Measurements from ENCODE around the gene CCL3.

Gene CCL3

GRCh38 chr17:36089888-36090836 is at the start of gene CCL3:
Gene CCL3 (minus strand): TSS chr17:36090143. CDS start chr17:36090058, 85 bp downstream.
- Histone ChIP-seq H3K4me3 (ENCODE audit: low read depth in 1 of 5, low read length in 5 of 5) (peak within 1 kb of the TSS in 1 of 5 donors; percentile 9), H3K9ac (ENCODE audit: low read length in 5 of 5) (no peak within 1 kb of the TSS), H3K36me3 (ENCODE audit: control insufficient read depth in 5 of 5, insufficient read depth in 5 of 5, low read length in 5 of 5) (no peaks in the 10 kb centered on the region), H3K27me3 (ENCODE audit: control insufficient read depth in 5 of 5, insufficient read depth in 4 of 5, low read length in 5 of 5) (peaks cover 0 to 8% (median 0%) of the 10 kb centered on the region in 5 donors), H3K27ac (ENCODE audit: low read depth, low read length) (no peak within 1 kb of the TSS), H3K9me3 (ENCODE audit: control insufficient read depth in 5 of 5, low read length in 5 of 5) (no peaks in the 10 kb centered on the region), H3K4me1 (ENCODE audit: control insufficient read depth in 5 of 5, insufficient read depth in 5 of 5, low read length in 5 of 5) (peaks cover 0 to 23% (median 9%) of the 10 kb centered on the region in 5 donors)

- Histone ChIP-seq H3K4me1 (ENCODE audit: control insufficient read depth in 5 of 5, insufficient read depth in 5 of 5, low read length in 5 of 5) (peaks cover 0 to 16% (median 0%) of the 10 kb centered on the region in 5 donors), H3K9ac (ENCODE audit: low read length in 5 of 5) (no peak overlapping the region), H3K36me3 (ENCODE audit: control insufficient read depth in 5 of 5, insufficient read depth in 5 of 5, low read length in 5 of 5) (no peaks in the 10 kb centered on the region), H3K4me3 (ENCODE audit: low read depth in 1 of 5, low read length in 5 of 5) (no peak overlapping the region), H3K27ac (ENCODE audit: low read depth, low read length) (no peak overlapping the region), H3K27me3 (ENCODE audit: control insufficient read depth in 5 of 5, insufficient read depth in 4 of 5, low read length in 5 of 5) (peaks cover 0 to 2% (median 0%) of the 10 kb centered on the region in 5 donors), H3K9me3 (ENCODE audit: control insufficient read depth in 5 of 5, low read length in 5 of 5) (no peaks in the 10 kb centered on the region)
Measured at GRCh38 chr17:36136439-36136838, 46.5 kb upstream of the CCL3 start.

GRCh38 chr17:36136036-36136435 is 46.1 kb upstream of the CCL3 start:
- H3K27ac ChIP-seq (ENCODE audit: low read depth, low read length), result no peak overlapping the region
- peaks cover 0 to 16% (median 0%) of the 10 kb centered on the region in 5 donors for H3K4me1 ChIP-seq (ENCODE audit: control insufficient read depth in 5 of 5, insufficient read depth in 5 of 5, low read length in 5 of 5)

DNA sequence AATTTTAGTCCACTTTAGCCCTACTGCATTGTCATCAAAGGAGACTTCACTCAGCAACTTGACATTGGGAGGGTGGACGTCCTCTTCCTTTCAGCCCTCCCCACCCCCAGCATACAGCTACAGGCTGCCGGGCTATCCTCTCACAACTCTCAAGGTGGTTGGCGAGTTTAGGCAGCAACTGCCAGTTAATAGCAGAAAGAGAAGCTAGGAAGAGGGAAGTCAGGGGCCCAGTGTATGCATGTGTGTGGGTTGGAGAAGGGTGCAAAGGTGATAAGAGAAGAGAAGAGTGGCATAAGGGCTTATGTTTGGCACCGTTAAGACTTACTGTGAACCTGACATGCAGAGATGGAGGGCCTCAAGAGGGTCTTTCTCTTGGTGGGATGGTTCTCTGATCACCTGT is 45.5 kb upstream of the CCL3 start:
- Histone ChIP-seq H3K9me3 (ENCODE audit: control insufficient read depth in 5 of 5, low read length in 5 of 5) (no peaks in the 10 kb centered on the region), H3K4me1 (ENCODE audit: control insufficient read depth in 5 of 5, insufficient read depth in 5 of 5, low read length in 5 of 5) (peaks cover 0 to 16% (median 0%) of the 10 kb centered on the region in 5 donors)

More at GRCh38 chr17:36136036-36136435, 46.1 kb upstream of the CCL3 start:
- Histone ChIP-seq H3K9ac (ENCODE audit: low read length in 5 of 5) (no peak overlapping the region), H3K27me3 (ENCODE audit: control insufficient read depth in 5 of 5, insufficient read depth in 4 of 5, low read length in 5 of 5) (peaks cover 0 to 2% (median 0%) of the 10 kb centered on the region in 5 donors), H3K9me3 (ENCODE audit: control insufficient read depth in 5 of 5, low read length in 5 of 5) (no peaks in the 10 kb centered on the region), H3K36me3 (ENCODE audit: control insufficient read depth in 5 of 5, insufficient read depth in 5 of 5, low read length in 5 of 5) (no peaks in the 10 kb centered on the region), H3K4me3 (ENCODE audit: low read depth in 1 of 5, low read length in 5 of 5) (no peak overlapping the region)

DNA sequence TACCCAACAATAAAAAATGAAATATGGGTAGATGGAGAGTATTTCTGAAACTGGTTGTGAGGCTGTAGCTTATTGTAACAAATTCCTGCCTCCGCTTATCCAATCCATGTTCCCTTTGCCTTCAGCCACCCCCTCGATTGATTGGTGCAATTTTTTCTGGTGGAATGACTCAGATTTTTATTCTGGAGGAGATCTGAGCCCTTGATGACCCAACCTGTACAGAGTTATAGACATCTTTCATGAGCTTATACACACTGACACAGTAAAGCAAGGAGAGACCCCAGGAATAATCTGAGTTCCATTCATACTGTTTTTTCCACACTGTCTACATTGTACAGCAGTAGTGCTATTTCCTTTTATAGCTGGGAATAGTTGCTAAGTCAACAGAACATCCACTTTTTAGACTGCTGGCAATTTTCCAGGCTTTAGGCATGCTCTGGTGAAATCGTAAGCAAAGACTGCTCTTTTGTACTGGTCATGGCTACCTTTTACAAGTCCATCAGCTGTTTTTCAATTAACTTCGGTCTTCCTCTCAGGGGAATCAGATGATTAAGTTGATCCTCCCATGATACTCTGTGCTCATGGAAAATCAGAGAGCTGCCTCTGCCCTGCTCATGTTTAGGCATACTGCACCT is 43.8 kb upstream of the CCL3 start:
- Histone ChIP-seq H3K4me3 (ENCODE audit: low read depth in 1 of 5, low read length in 5 of 5) (no peak overlapping the region), H3K9ac (ENCODE audit: low read length in 5 of 5) (no peak overlapping the region), H3K9me3 (ENCODE audit: control insufficient read depth in 5 of 5, low read length in 5 of 5) (no peaks in the 10 kb centered on the region), H3K4me1 (ENCODE audit: control insufficient read depth in 5 of 5, insufficient read depth in 5 of 5, low read length in 5 of 5) (peaks cover 0 to 16% (median 0%) of the 10 kb centered on the region in 5 donors), H3K27ac (ENCODE audit: low read depth, low read length) (no peak overlapping the region), H3K36me3 (ENCODE audit: control insufficient read depth in 5 of 5, insufficient read depth in 5 of 5, low read length in 5 of 5) (no peaks in the 10 kb centered on the region), H3K27me3 (ENCODE audit: control insufficient read depth in 5 of 5, insufficient read depth in 4 of 5, low read length in 5 of 5) (peaks cover 0 to 2% (median 0%) of the 10 kb centered on the region in 5 donors)

More for the DNA sequence above, 45.5 kb upstream of the CCL3 start:
- peaks cover 0 to 2% (median 0%) of the 10 kb centered on the region in 5 donors for H3K27me3 ChIP-seq (ENCODE audit: control insufficient read depth in 5 of 5, insufficient read depth in 4 of 5, low read length in 5 of 5)
- no peak overlapping the region for H3K27ac ChIP-seq (ENCODE audit: low read depth, low read length)
- H3K36me3 ChIP-seq (ENCODE audit: control insufficient read depth in 5 of 5, insufficient read depth in 5 of 5, low read length in 5 of 5), result no peaks in the 10 kb centered on the region
- no peak overlapping the region for H3K9ac ChIP-seq (ENCODE audit: low read length in 5 of 5)
- H3K4me3 ChIP-seq (ENCODE audit: low read depth in 1 of 5, low read length in 5 of 5), result no peak overlapping the region

DNA sequence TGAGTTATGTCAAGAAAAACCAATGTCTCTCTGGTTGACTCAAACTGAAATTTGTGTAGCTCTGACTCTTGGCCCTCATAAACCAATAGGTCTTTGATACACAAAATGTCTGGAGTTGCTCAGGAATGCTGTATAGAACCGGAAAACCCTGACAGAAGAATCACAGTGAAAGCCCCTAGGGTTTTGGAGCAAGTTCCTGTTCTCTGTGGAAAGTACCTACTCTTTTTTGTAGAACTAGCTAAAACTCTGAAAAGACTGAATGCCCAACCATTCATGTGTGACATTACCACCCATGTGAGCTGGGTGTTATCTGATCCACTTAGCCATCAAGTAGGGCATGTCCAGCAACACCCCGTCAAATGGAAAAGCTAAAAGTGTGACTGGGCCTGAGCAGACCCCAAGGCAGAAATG is 42.5 kb upstream of the CCL3 start:
- H3K27me3 ChIP-seq (ENCODE audit: control insufficient read depth in 5 of 5, insufficient read depth in 4 of 5, low read length in 5 of 5), result peaks cover 0 to 2% (median 0%) of the 10 kb centered on the region in 5 donors
- no peak overlapping the region for H3K9ac ChIP-seq (ENCODE audit: low read length in 5 of 5)
- H3K9me3 ChIP-seq (ENCODE audit: control insufficient read depth in 5 of 5, low read length in 5 of 5), result no peaks in the 10 kb centered on the region
- H3K27ac ChIP-seq (ENCODE audit: low read depth, low read length), result no peak overlapping the region
- no peaks in the 10 kb centered on the region for H3K36me3 ChIP-seq (ENCODE audit: control insufficient read depth in 5 of 5, insufficient read depth in 5 of 5, low read length in 5 of 5)
- H3K4me1 ChIP-seq (ENCODE audit: control insufficient read depth in 5 of 5, insufficient read depth in 5 of 5, low read length in 5 of 5), result peaks cover 0 to 16% (median 0%) of the 10 kb centered on the region in 5 donors
- H3K4me3 ChIP-seq (ENCODE audit: low read depth in 1 of 5, low read length in 5 of 5), result no peak overlapping the region

GRCh38 chr17:36131931-36132330 is 42.0 kb upstream of the CCL3 start:
- Histone ChIP-seq H3K4me1 (ENCODE audit: control insufficient read depth in 5 of 5, insufficient read depth in 5 of 5, low read length in 5 of 5) (peaks cover 0 to 16% (median 0%) of the 10 kb centered on the region in 5 donors), H3K27ac (ENCODE audit: low read depth, low read length) (no peak overlapping the region), H3K9me3 (ENCODE audit: control insufficient read depth in 5 of 5, low read length in 5 of 5) (peaks cover 0 to under 1% (median 0%) of the 10 kb centered on the region in 5 donors), H3K27me3 (ENCODE audit: control insufficient read depth in 5 of 5, insufficient read depth in 4 of 5, low read length in 5 of 5) (peaks cover 0 to 2% (median 0%) of the 10 kb centered on the region in 5 donors), H3K36me3 (ENCODE audit: control insufficient read depth in 5 of 5, insufficient read depth in 5 of 5, low read length in 5 of 5) (no peaks in the 10 kb centered on the region), H3K9ac (ENCODE audit: low read length in 5 of 5) (no peak overlapping the region), H3K4me3 (ENCODE audit: low read depth in 1 of 5, low read length in 5 of 5) (no peak overlapping the region)

DNA sequence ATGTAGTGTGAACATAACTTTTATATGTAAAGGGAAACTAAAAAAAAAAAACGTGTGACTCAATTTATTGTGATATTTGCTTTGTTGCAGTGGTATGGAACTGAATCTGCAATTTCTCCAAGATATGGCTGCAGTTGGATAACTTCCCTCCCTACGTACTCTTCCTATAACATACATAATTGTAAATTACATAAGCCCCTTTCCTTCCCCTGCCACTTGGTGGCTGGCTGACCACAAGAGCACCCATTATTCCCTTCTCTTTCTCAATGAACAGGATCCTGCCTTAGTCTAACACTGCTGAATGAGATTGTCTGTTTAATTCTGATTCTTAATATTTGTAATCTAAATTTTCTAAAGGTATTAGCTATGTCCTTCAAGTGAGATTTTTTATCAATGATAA is 41.5 kb upstream of the CCL3 start:
- Histone ChIP-seq H3K36me3 (ENCODE audit: control insufficient read depth in 5 of 5, insufficient read depth in 5 of 5, low read length in 5 of 5) (no peaks in the 10 kb centered on the region), H3K9me3 (ENCODE audit: control insufficient read depth in 5 of 5, low read length in 5 of 5) (peaks cover 0 to 6% (median 0%) of the 10 kb centered on the region in 5 donors), H3K27me3 (ENCODE audit: control insufficient read depth in 5 of 5, insufficient read depth in 4 of 5, low read length in 5 of 5) (peaks cover 0 to 2% (median 0%) of the 10 kb centered on the region in 5 donors), H3K4me1 (ENCODE audit: control insufficient read depth in 5 of 5, insufficient read depth in 5 of 5, low read length in 5 of 5) (peaks cover 0 to 16% (median 0%) of the 10 kb centered on the region in 5 donors), H3K27ac (ENCODE audit: low read depth, low read length) (no peak overlapping the region), H3K9ac (ENCODE audit: low read length in 5 of 5) (no peak overlapping the region), H3K4me3 (ENCODE audit: low read depth in 1 of 5, low read length in 5 of 5) (no peak overlapping the region)

DNA sequence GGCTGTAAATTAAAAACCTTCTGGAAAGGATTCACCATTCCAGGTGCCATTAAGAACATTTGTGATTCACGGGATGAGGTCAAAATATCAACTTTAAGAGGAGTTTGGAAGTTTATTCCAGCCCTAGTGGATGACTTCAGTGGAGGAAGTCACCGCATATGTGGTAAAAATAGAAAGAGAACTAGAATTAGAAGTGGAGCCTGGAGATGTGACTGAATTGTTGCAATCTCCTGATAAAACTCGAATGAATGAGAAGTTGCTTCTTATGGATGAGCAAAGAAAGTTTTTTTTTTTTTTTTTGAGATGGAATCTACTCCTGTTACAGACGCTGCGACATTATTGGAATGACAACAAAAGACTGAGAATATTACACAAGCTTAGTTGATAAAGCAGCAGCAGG is 40.4 kb upstream of the CCL3 start:
- H3K27me3 ChIP-seq (ENCODE audit: control insufficient read depth in 5 of 5, insufficient read depth in 4 of 5, low read length in 5 of 5), result peaks cover 0 to under 1% (median 0%) of the 10 kb centered on the region in 5 donors
- no peak overlapping the region for H3K27ac ChIP-seq (ENCODE audit: low read depth, low read length)
- peaks cover 2 to 15% (median 9%) of the 10 kb centered on the region in 5 donors for H3K9me3 ChIP-seq (ENCODE audit: control insufficient read depth in 5 of 5, low read length in 5 of 5)
- H3K4me1 ChIP-seq (ENCODE audit: control insufficient read depth in 5 of 5, insufficient read depth in 5 of 5, low read length in 5 of 5), result peaks cover 0 to 16% (median 0%) of the 10 kb centered on the region in 5 donors
- no peaks in the 10 kb centered on the region for H3K36me3 ChIP-seq (ENCODE audit: control insufficient read depth in 5 of 5, insufficient read depth in 5 of 5, low read length in 5 of 5)
- H3K4me3 ChIP-seq (ENCODE audit: low read depth in 1 of 5, low read length in 5 of 5), result no peak overlapping the region
- H3K9ac ChIP-seq (ENCODE audit: low read length in 5 of 5), result no peak overlapping the region

All from subcutaneous abdominal adipose tissue (tissue), 5 donors.